HG03575 (cell line): ENCODE results near the gene FASTKD1.
"Not testable (repeated sequence)": the region's sequence is repeated elsewhere in the genome, so short reads cannot be mapped to it uniquely, and the experiment has no call there.

Experiments
- ATAC-seq: cut with Tn5 transposase; IDR thresholded peaks from one replicate; pipeline ENCODE4 v1.9.1; 2021; ENCODE audit not compliant: unreplicated experiment, insufficient number of reproducible peaks, low FRiP score; ENCODE audit errors: extremely low read depth

Gene FASTKD1

DNA sequence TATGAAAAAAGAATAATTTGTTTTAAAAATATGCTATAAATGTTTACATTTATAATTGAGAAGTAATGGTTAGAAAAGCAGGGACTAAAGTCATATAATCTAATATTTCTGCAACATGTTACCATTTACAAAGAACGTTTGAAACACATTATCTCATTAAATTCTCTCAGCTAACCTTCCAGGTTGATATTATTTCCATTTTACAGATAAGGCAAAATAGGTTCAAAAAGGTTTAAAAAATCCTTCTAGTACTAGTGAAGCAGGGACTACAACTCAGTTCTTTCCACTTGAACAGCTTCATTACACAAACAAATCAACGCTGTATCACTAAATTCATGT lies 875 bp downstream of the FASTKD1 start:
- no peak for ATAC-seq

DNA sequence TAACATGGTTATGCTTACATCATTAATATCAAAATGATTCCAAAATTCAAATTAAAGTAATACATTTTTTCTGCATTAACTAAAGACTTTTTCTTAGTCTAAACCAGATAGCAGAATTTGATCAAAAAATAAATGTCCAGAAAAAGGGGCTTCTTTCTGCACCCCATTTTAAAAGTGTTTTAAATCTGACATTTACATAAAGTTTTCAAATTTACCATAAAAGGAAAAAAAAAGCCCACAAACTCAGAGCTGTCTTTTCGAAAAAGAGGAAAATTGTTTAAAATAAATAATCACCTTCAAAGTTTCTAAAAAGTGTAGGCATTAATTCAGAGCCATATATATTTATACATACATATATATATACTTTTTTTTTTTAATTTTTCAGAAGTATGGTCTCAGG lies 1.5 kb downstream of the FASTKD1 start:
- ATAC-seq, result no peak

DNA sequence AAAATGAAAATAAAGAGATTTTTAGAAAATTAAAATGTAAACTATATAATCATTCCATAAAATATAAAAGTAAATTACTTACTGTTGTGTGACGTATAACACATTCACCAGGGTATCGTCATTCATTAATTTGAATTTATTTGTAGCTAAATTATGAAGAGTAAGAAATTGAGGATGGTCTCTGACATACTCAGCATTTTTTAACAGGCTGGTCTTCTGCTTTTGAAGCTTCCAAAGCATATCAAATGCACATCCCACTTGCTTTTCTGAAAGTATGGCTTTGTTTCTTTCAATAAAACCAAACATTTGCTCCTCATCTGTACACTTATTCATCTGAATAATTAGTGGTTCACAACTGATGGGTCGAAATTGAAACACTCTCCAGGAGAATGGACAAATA lies 2.1 kb downstream of the FASTKD1 start:
- ATAC-seq, result no peak

DNA sequence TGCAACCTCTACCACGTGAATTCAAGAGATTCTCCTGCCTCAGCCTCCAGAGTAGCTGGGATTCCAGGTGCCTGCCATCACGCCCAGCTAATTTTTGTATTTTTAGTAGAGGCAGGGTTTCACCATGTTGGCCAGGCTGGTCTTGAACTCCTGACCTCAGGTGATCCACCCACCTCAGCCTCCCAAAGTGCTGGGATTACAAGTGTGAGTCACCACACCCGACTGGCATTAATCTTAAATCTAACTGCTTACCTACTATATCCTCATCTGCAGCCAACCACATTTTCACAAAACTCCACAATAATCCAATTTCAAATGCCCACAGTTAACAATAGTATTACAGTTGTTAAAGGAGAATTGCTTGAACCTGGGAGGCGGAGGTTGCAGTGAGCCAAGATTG lies 2.9 kb downstream of the FASTKD1 start:
- ATAC-seq, result not testable (repeated sequence)

DNA sequence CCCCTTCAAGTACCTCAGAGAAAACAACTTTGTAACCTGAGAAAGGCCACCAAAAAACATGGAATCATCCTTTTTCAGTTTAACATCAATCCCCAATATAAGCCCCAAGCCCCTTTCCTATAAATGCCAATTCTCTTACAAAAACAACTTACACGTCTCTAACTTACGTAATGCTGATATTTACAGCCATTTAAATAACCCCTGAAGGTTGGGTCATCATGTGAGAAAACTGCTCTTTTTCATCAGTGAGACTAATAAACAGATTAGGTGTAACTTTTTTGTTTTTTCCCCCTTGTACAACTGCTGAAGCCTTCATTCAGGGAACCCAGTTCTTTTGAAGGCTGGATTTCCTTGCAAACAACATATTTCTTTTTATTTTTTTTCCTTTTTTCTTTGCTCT lies 3.7 kb downstream of the FASTKD1 start:
- ATAC-seq, result no peak

DNA sequence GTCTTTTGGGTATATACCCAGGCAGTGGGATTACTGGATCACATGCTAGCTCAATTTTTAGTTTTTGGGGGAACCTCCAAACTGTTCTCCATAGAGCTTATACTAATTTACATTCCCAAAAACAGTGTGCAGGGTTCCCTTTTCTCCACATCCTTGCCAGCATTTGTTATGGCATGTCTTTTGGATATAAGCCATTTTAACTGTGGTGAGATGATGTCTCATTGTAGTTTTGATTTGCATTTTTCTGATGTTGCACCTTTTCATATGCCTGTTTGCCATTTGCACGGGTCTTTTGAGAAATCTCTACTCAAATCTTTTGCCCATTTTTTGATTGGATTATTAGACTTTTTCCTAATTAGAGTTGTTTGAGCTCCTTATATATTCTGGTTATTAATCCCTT lies 8.0 kb downstream of the FASTKD1 start:
- no peak for ATAC-seq

DNA sequence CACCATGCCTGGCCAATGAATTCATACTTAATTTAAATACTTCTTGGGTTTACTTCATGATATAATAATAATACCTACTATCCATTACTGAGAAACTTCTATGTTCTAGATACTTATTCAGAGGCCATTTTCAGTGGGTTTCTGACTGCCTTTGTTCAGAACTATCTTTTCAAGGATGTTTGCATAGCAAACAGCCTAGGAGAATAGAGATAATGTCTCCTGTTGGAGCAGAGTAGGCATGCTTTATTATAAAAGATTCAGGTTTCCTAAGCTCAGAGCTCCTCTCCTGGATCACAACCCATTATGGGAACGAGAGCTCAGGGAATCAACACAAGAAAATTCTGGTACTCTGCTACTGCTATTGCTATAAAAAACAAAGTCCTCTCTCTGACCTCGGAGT lies 11.1 kb downstream of the FASTKD1 start:
- ATAC-seq, result no peak

DNA sequence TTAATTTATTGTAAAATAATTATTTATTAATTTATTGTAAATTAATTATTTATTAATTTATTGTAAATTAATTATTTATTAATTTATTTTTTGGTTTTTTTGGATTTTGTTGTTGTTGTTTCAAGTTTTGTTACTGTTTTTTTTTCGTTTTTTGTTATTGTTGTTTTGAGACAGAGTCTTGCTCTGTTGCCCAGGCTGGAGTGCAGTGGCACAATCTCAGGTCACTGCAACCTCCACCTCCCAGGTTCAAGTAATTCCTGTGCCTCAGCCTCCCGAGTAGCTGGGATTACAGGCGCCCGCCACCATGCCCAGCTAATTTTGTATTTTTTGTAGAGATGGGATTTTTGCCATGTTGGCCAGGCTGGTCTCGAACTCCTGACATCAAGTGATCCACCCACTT lies 11.6 kb downstream of the FASTKD1 start:
- not testable (repeated sequence) for ATAC-seq

DNA sequence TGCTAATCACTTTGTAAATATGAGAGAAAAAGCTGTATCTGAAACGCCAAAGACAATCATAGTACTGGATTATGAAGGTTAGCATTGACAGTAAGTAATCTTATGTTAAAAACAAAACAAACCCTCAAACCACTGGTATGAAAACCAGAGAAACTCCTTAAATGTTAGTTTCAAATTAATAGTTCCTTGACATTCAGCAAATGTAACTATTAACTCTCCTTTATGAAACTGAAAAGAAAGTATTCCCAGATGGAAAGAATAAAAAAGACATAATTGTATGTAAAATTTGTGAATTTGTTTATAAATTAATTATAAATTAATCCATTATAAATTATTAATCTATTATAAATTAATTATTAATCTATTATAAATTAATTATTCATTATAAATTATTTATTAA lies 12.3 kb downstream of the FASTKD1 start:
- no peak for ATAC-seq

DNA sequence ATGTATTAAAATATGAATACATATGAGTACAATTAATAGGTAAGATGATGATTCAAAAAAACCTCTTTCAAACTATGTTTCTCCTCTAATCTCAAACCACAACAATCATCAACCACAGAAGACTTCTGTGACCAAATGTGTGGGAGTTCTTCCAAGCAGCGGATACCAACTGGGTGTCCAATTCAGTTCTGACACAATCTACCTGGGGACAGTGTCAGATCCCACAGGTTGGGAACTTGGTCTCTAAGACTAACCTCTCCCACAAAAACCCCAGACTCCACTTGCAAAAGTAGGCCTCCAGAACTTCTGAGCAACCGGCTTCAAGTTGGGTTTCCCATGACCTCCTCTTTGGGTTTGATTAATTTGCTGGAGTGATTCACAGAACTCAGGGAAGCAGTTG lies 26.9 kb downstream of the FASTKD1 start:
- ATAC-seq, result no peak

DNA sequence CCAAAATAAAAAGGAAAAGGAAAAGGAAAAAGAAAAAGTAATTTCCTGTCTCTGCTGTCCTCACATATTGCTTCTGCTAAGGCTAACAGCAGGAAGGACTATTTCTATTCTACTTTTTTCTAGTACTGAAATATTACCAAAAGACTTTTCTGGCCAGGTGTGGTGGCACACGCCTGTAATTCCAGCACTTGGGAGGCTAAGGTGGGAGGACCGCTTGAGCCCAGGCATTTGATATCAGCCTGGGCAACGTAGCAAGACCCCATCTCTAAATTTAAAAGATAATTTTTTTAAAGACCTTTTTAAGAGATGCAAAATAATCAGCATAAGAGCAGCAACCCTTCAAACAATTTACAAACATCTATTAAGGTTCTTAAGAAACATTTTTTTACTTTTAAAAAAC lies 31.2 kb downstream of the FASTKD1 start:
- no peak for ATAC-seq

DNA sequence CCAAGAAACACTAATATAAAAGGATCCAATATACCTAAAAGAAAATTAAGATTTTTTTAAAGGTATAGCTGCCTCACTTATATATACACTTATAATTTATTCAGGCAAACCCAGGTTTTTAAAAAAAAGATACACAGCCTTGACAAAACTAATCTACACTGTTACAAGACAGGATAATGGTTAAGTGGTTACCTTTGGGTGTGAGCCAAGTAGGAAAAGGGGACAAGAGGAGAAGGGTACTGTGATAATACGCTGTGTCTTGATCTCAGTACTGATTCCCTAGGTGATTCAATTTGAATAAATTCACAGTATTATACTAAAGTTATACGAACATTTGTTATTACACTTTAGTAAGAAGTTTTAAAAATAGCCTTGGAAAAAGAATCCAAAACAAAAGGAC lies 33.5 kb downstream of the FASTKD1 start:
- no peak for ATAC-seq

DNA sequence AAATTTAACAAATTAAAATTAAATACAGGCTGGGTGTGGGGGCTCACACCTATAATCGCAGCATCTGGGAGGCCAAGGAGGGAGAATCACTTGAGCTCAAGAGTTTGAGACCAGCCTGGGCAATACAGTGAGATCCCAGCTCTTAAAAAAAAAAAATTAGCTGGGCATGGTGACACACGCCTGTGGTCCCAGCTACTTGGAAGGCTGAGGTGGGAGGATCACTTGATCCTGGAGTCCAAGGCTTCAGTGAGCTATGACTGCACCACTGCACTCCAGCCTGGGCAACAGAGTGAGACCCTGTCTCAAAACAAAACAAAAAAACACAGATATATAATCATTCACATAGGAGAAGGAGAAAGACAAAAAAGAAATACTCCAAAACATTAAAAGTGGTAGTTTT lies 34.2 kb downstream of the FASTKD1 start:
- ATAC-seq, result not testable (repeated sequence)

DNA sequence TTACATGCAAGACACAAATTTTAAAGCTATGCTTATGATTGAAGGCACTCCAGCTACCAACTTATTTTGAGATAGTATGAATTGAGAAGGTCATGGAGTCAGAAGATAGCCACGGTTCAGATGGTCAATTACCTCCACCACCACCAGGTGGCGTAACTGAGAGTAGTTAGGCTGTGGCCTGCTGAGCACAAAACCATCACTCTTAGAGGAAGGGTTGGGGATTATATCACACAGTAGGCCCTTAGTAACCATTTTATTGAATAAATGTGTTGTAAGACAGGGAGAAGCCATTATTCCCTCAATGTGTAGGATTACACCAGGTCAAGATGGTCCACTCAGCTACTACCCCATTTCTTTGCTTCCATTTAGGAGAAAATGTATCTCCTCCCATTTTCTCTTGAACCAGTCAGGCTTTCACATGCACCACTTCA lies 45.4 kb downstream of the FASTKD1 start:
- peak; percentile 70 for ATAC-seq

DNA sequence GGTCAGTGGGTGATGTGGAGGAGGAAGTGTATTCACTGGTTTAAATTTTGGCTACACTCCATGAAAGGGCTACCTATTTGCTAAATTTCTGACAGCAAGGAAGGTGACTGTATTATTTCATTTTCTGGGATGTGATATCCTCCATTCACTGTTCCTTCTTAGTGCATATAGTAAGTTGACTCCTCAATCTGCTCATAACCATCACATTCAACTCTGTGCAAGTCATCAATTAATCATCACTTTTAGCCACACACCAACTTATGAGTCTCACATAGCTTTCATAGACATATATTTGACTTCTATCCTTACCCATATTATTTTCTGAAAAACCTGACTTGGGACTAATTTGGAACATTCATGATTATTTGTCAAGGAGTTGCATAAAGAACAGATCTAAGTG lies 47.2 kb downstream of the FASTKD1 start:
- no peak for ATAC-seq

DNA sequence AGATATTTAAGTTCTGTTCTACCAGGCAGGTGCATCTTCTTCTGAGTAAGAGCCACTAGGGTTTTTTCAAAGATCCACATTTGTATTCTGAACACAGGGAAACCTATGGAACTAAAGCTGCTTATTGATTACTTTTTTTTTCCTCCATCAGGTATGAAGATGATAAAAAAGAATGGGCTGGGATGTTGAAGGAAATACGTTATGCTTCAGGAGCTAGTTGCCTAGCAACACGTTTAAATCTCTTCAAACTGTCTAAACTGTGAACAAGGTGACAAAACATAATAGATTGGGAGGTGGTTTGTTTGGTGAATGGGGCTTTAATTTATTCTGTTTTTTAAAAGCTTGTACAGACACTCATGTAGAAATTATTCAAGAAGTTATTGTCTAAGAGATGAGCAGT lies 48.2 kb downstream of the FASTKD1 start:
- ATAC-seq, result no peak

DNA sequence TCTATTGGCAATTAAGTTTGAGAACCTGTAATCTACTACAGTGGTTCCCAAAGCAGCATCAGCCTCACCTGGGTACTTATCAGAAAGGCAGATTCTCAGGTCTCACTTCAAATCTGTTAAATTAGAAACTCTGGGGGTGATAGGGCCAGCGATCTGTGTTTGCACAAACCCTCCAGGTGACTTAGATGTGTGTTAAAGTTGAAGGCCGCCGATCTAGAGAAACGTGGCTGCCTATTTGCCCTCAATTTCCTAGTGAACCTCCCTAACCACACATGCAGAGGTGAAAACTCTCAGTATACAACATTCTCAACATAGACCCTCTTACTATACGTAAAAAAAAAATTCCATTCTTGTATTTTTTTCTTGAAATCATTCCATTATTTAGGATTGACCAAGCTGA lies 50.0 kb downstream of the FASTKD1 start:
- no peak for ATAC-seq

DNA sequence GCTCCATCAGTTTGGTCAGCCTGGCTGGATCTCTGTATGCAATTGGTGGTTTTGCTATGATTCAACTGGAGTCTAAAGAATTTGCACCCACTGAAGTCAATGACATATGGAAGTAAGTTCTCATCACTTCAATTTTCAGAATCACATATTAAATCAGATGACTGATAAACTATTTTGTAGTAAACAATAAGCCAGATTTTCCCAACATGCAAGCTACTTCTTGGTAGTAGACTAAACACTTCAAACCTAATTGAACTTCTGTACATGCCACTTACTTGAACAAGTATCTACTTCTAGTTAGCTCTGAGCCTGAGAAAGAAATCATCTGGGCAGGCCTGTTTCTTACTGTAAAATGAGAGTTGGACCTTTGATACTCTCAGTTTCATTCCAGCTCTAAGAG lies 52.8 kb downstream of the FASTKD1 start:
- ATAC-seq, result no peak

DNA sequence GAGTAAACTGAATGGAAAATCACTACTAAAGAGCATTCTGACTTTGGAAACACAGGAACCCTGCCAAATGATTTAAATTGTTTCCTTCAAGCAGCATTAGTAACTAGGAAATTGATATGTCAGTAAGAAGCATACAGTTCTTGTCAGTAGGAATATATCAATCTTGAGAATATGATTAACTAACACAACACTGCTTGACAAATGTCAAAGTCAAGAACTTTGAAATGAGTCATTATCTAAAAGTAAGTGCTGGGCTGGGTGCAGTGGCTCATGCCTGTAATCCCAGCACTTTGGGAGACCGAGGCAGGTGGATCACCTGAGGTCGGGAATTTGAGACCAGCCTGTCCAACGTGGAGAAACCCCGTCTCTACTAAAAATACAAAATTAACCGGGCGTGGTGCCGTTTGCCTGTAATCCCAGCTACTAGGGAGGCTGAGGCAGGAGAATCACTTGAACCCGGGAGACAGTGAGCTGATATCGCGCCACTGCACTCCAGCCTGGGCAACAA lies 57.1 kb downstream of the FASTKD1 start:
- not testable (repeated sequence) for ATAC-seq

DNA sequence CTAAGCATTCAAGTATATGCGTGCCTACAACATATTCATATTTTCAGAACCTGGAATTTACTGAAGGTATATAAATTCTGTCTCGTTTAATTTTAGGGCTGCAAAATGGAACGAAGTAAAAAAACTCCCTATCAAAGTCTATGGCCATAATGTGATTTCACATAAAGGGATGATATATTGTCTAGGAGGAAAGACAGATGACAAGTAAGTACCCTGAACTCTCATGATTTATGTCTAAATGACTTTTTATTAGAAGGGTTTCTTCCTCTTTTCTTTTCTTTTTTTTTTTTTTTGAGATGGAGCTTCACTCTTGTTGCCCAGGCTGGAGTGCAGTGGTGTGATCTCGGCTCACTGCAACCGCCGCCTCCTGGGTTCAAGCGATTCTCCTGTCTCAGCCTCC lies 58.9 kb downstream of the FASTKD1 start:
- ATAC-seq, result not testable (repeated sequence)

DNA sequence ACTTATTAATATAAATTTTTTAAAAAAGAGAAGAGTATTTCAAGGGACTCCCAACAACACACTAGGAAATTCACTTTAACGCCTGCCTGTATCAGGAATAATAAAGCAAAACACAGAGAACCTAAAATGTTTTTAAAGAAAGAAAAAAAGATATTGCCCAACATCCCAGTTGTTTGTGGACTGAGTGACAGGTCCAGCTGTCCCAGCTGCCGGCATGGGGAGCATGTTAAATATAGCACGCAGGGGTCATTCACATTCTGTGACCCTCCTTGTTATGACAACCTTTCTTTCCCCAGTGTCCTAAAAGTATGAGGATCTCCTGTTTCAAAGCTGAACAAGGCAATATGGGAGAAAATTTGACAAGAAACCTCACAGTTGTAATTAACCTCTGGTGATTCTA lies 59.7 kb downstream of the FASTKD1 start:
- no peak for ATAC-seq

DNA sequence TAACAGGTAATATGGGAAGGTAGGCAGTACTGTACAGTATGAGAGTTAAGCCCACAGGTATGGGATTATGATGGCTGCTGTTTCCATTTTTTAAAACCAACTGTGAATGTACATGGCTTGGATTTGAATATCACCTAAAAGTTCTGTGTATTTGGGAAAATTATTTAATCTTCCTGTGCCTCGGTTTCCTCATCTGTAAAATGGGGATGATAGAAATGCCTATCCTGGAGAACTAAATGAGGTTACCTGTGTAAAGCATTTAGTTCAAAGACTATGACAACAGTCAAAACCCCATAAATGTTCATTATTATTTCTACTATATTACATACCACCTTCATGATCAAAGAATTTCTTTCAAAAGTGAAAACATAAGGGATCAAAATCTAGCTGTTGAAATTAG lies 60.6 kb downstream of the FASTKD1 start:
- no peak for ATAC-seq
